SU-DHL-6 (cell line): ENCODE results near the gene GBA2.

ENCODE experiments used
- EZH2phosphoT487 ChIP-seq: fragments of 200-600 bp; sonication (generic), shearing (Covaris generic); conservative IDR thresholded peaks from 2 replicates; pipeline ENCODE4 v1.6.1; 2018; ENCODE audit warnings: mild to moderate bottlenecking, antibody characterized with exemption, low read length, moderate library complexity, mixed read lengths
- TF ChIP-seq, protein P1 (sequence below): fragments of 200-600 bp; sonication (generic); IDR thresholded peaks from one replicate; pipeline ENCODE4 v1.5.1; 2017; ENCODE audit warnings: antibody characterized with exemption, mild to moderate bottlenecking, low read length, moderate library complexity; ENCODE audit not compliant: insufficient read depth, poor library complexity, severe bottlenecking

DNA sequence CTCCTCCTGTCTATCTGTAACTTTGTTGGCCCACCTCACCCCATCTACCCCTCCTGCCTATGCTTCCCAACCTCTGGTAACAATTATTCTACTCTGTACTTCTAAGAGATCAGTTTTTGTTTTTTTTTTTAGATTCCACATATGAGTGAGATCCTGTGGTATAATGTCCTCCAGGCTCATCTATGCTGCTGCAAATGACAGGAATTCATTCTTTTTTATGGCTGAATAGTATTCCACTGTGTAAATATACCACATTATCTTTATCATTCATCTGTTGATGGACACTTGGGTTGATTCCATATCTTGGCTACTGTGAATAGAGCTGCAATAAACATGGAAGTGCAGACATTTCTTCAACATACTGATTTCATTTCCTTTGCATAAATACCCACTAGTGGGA is 34.4 kb upstream of the GBA2 start:
- TF ChIP-seq, protein P1, sequence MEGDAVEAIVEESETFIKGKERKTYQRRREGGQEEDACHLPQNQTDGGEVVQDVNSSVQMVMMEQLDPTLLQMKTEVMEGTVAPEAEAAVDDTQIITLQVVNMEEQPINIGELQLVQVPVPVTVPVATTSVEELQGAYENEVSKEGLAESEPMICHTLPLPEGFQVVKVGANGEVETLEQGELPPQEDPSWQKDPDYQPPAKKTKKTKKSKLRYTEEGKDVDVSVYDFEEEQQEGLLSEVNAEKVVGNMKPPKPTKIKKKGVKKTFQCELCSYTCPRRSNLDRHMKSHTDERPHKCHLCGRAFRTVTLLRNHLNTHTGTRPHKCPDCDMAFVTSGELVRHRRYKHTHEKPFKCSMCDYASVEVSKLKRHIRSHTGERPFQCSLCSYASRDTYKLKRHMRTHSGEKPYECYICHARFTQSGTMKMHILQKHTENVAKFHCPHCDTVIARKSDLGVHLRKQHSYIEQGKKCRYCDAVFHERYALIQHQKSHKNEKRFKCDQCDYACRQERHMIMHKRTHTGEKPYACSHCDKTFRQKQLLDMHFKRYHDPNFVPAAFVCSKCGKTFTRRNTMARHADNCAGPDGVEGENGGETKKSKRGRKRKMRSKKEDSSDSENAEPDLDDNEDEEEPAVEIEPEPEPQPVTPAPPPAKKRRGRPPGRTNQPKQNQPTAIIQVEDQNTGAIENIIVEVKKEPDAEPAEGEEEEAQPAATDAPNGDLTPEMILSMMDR = no peak
- TF ChIP-seq EZH2phosphoT487 = no peak
